Activated T-helper 1 cell treated with anti-CD3 and anti-CD28 coated beads, Interleukin-12 subunit alpha, Interleukin-12 subunit beta, Interleukin-2, Interleukin-4 antibody, amounts not matched to agents 30 ng/mL and 10 ng/mL and 1 ng/mL, durations not matched to agents 14 hours and 24 hours and 36 hours (primary cell): Measurements from ENCODE around the gene CLIC4. TPM values are rescaled to one million over a fixed set of nuclear protein-coding genes. Genes with fewer than 3 reads are reported as not detected.
"Not testable (repeated sequence)": the region's sequence is repeated elsewhere in the genome, so short reads cannot be mapped to it uniquely, and the experiment has no call there.

Experiments
- DNase-seq: peaks from one replicate; pipeline ENCODE4 v3.0.0; 2021; ENCODE audit warnings: low spot score
- H3K27ac Mint-ChIP-seq: one replicate; pipeline ENCODE4 v1.8.0; 2021; ENCODE audit warnings: mild to moderate bottlenecking, mixed read lengths
- H3K27me3 Mint-ChIP-seq: one replicate; pipeline ENCODE4 v1.8.0; 2022; ENCODE audit warnings: mild to moderate bottlenecking, moderate library complexity, mixed read lengths; ENCODE audit not compliant: insufficient read depth
- H3K36me3 Mint-ChIP-seq: one replicate; pipeline ENCODE4 v1.8.0; 2021; ENCODE audit warnings: low read depth, mixed read lengths
- H3K4me1 Mint-ChIP-seq: one replicate; pipeline ENCODE4 v1.8.0; 2021; ENCODE audit warnings: low read depth, mixed read lengths
- H3K4me3 Mint-ChIP-seq: one replicate; pipeline ENCODE4 v1.8.0; 2021; ENCODE audit warnings: mild to moderate bottlenecking, moderate library complexity, mixed read lengths
- H3K9me3 Mint-ChIP-seq: one replicate; pipeline ENCODE4 v1.8.0; 2021; ENCODE audit warnings: mixed read lengths
- intact Hi-C: fragments of 100-400 bp; cut with micrococcal nuclease; formaldehyde crosslinking; loops from one replicate; pipeline ENCODE4 v1.15.1; 2024
- total RNA-seq: library from RNA; stranded (reverse); gene quantifications from 2 replicates; pipeline ENCODE4 v1.2.3, GENCODE V29; 2022

Gene CLIC4
- total RNA-seq, 1 donor from 2014 or later, result 16.8 TPM

GRCh38 chr1:24878775-24879742 is 133.8 kb downstream of the CLIC4 start:
- Mint-ChIP-seq H3K4me3 (no peak overlapping the region), H3K9me3 (peaks cover 9% of the 10 kb centered on the region), H3K27ac (no peak overlapping the region), H3K27me3 (peaks cover 46% of the 10 kb centered on the region), H3K36me3 (peaks cover 1% of the 10 kb centered on the region), H3K4me1 (no peaks in the 10 kb centered on the region)
- DNase-seq, result no peak
- intact Hi-C loops, result no loop called here

GRCh38 chr1:24881034-24881433 is 135.8 kb downstream of the CLIC4 start:
- H3K4me1 Mint-ChIP-seq, result no peaks in the 10 kb centered on the region
- no peak overlapping the region for H3K4me3 Mint-ChIP-seq
- H3K27ac Mint-ChIP-seq, result no peak overlapping the region
- intact Hi-C loops, result no loop called here
- H3K9me3 Mint-ChIP-seq, result peaks cover 15% of the 10 kb centered on the region
- DNase-seq, result no peak
- peaks cover 3% of the 10 kb centered on the region for H3K36me3 Mint-ChIP-seq
- peaks cover 59% of the 10 kb centered on the region for H3K27me3 Mint-ChIP-seq

GRCh38 chr1:24884751-24885150 is 139.5 kb downstream of the CLIC4 start:
- H3K27ac Mint-ChIP-seq, result no peak overlapping the region
- peaks cover 15% of the 10 kb centered on the region for H3K9me3 Mint-ChIP-seq
- DNase-seq, result no peak
- no peaks in the 10 kb centered on the region for H3K4me1 Mint-ChIP-seq
- H3K4me3 Mint-ChIP-seq, result no peak overlapping the region
- H3K27me3 Mint-ChIP-seq, result peaks cover 62% of the 10 kb centered on the region
- intact Hi-C loops, result no loop called here
- H3K36me3 Mint-ChIP-seq, result peaks cover 3% of the 10 kb centered on the region

- peaks cover 3% of the 10 kb centered on the region for H3K36me3 Mint-ChIP-seq
- DNase-seq, result no peak
- no peaks in the 10 kb centered on the region for H3K4me1 Mint-ChIP-seq
- intact Hi-C loops, result no loop called here
- H3K27ac Mint-ChIP-seq, result no peak overlapping the region
- H3K9me3 Mint-ChIP-seq, result peaks cover 15% of the 10 kb centered on the region
- H3K4me3 Mint-ChIP-seq, result no peak overlapping the region
- H3K27me3 Mint-ChIP-seq, result peaks cover 55% of the 10 kb centered on the region
These were observed 141.0 kb downstream of the CLIC4 start for GRCh38 chr1:24886241-24886640.

- H3K27ac Mint-ChIP-seq, result no peak overlapping the region
- no peak for DNase-seq
- no peaks in the 10 kb centered on the region for H3K4me1 Mint-ChIP-seq
- peaks cover 22% of the 10 kb centered on the region for H3K9me3 Mint-ChIP-seq
- H3K36me3 Mint-ChIP-seq, result peaks cover 11% of the 10 kb centered on the region
- H3K4me3 Mint-ChIP-seq, result no peak overlapping the region
- peaks cover 36% of the 10 kb centered on the region for H3K27me3 Mint-ChIP-seq
- intact Hi-C loops, result no loop called here
These were observed 143.1 kb downstream of the CLIC4 start for GRCh38 chr1:24888061-24888970.

- Mint-ChIP-seq H3K4me3 (no peak overlapping the region), H3K36me3 (peaks cover 11% of the 10 kb centered on the region), H3K27me3 (peaks cover 30% of the 10 kb centered on the region), H3K9me3 (peaks cover 17% of the 10 kb centered on the region), H3K27ac (no peak overlapping the region), H3K4me1 (no peaks in the 10 kb centered on the region)
- no peak for DNase-seq
- intact Hi-C loops, result no loop called here
These were observed 143.9 kb downstream of the CLIC4 start for GRCh38 chr1:24888971-24889676.

- H3K4me1 Mint-ChIP-seq, result no peaks in the 10 kb centered on the region
- peaks cover 12% of the 10 kb centered on the region for H3K9me3 Mint-ChIP-seq
- DNase-seq, result no peak
- H3K36me3 Mint-ChIP-seq, result peaks cover 12% of the 10 kb centered on the region
- peaks cover 12% of the 10 kb centered on the region for H3K27me3 Mint-ChIP-seq
- H3K4me3 Mint-ChIP-seq, result no peak overlapping the region
- intact Hi-C loops, result no loop called here
- no peak overlapping the region for H3K27ac Mint-ChIP-seq
These were observed 145.6 kb downstream of the CLIC4 start for GRCh38 chr1:24890887-24891286.

- H3K4me3 Mint-ChIP-seq, intact Hi-C loops, H3K4me1 Mint-ChIP-seq, DNase-seq, H3K27me3 Mint-ChIP-seq, H3K27ac Mint-ChIP-seq: not testable (repeated sequence)
- Mint-ChIP-seq H3K36me3 (peaks cover 12% of the 10 kb centered on the region), H3K9me3 (peaks cover 12% of the 10 kb centered on the region)
These were observed 146.1 kb downstream of the CLIC4 start for GRCh38 chr1:24891367-24891766.

GRCh38 chr1:24892188-24893153 is 147.2 kb downstream of the CLIC4 start:
- peaks cover 12% of the 10 kb centered on the region for H3K36me3 Mint-ChIP-seq
- intact Hi-C loops, result no loop called here
- peaks cover 4% of the 10 kb centered on the region for H3K27me3 Mint-ChIP-seq
- no peak overlapping the region for H3K27ac Mint-ChIP-seq
- peaks cover 12% of the 10 kb centered on the region for H3K9me3 Mint-ChIP-seq
- DNase-seq, result no peak
- no peaks in the 10 kb centered on the region for H3K4me1 Mint-ChIP-seq
- H3K4me3 Mint-ChIP-seq, result no peak overlapping the region

GRCh38 chr1:24893431-24893830 is 148.2 kb downstream of the CLIC4 start:
- Mint-ChIP-seq H3K27me3 (peaks cover 4% of the 10 kb centered on the region), H3K4me1 (no peaks in the 10 kb centered on the region), H3K4me3 (no peak overlapping the region), H3K9me3 (peaks cover 12% of the 10 kb centered on the region), H3K27ac (no peak overlapping the region), H3K36me3 (peaks cover 15% of the 10 kb centered on the region)
- intact Hi-C loops, result no loop called here
- no peak for DNase-seq
